H9 (cell line): Measurements from ENCODE around the gene TBC1D3E. TPM values are rescaled to one million over a fixed set of nuclear protein-coding genes. Genes with fewer than 3 reads are reported as not detected.
"Not testable (repeated sequence)": the region's sequence is repeated elsewhere in the genome, so short reads cannot be mapped to it uniquely, and the experiment has no call there.

Experiments used
- DNase-seq: peaks from one replicate; pipeline ENCODE4 v3.0.0-alpha.2; 2017
- H2AFZ ChIP-seq: one replicate; pipeline ENCODE4 v1.6.1; 2013; ENCODE audit warnings: mild to moderate bottlenecking, low read length, control low read depth, moderate library complexity
- H2AK5ac ChIP-seq: 2 replicates; pipeline ENCODE4 v1.6.1; 2013; ENCODE audit warnings: low read length, control low read depth, mixed read lengths; ENCODE audit not compliant: insufficient read length
- H2BK120ac ChIP-seq: one replicate; pipeline ENCODE4 v1.6.1; 2013; ENCODE audit warnings: low read depth, mild to moderate bottlenecking, low read length, control low read depth, inconsistent platforms; ENCODE audit not compliant: poor library complexity, severe bottlenecking
- H2BK12ac ChIP-seq: 2 replicates; pipeline ENCODE4 v1.6.1; 2013; ENCODE audit warnings: low read length, control low read depth, mixed read lengths, low read depth; ENCODE audit not compliant: insufficient read length
- H2BK15ac ChIP-seq: 2 replicates; pipeline ENCODE4 v1.6.1; 2013; ENCODE audit warnings: low read depth, low read length, control low read depth
- H2BK20ac ChIP-seq: one replicate; pipeline ENCODE4 v1.6.1; 2013; ENCODE audit warnings: low read depth, mild to moderate bottlenecking, low read length, control low read depth, inconsistent platforms; ENCODE audit not compliant: poor library complexity, severe bottlenecking
- H2BK5ac ChIP-seq: 2 replicates; pipeline ENCODE4 v1.6.1; 2013; ENCODE audit warnings: low read length, control low read depth, mixed read lengths; ENCODE audit not compliant: insufficient read length
- H3K14ac ChIP-seq: 2 replicates; pipeline ENCODE4 v1.6.1; 2013; ENCODE audit warnings: low read length, control low read depth; ENCODE audit not compliant: insufficient read depth
- H3K18ac ChIP-seq: 2 replicates; pipeline ENCODE4 v1.6.1; 2013; ENCODE audit warnings: low read depth, mild to moderate bottlenecking, mixed read lengths, low read length, control low read depth; ENCODE audit not compliant: insufficient read length
- H3K23ac ChIP-seq: 2 replicates; pipeline ENCODE4 v1.6.1; 2013; ENCODE audit warnings: low read length, control low read depth, mixed read lengths, low read depth; ENCODE audit not compliant: insufficient read length
- H3K23me2 ChIP-seq: 2 replicates; pipeline ENCODE4 v1.6.1; 2013; ENCODE audit warnings: low read depth, mild to moderate bottlenecking, mixed read lengths, low read length, control low read depth; ENCODE audit not compliant: insufficient read length, poor library complexity, severe bottlenecking
- H3K27ac ChIP-seq: 2 replicates; pipeline ENCODE4 v1.5.1; 2013; ENCODE audit warnings: low read length, control low read depth, mixed read lengths, low read depth; ENCODE audit not compliant: insufficient read length
- H3K27me3 ChIP-seq: 2 replicates; pipeline ENCODE4 v1.6.1; 2013; ENCODE audit warnings: low read length, control low read depth, inconsistent platforms; ENCODE audit not compliant: insufficient read depth
- H3K4ac ChIP-seq: 2 replicates; pipeline ENCODE4 v1.6.1; 2013; ENCODE audit warnings: low read depth, mild to moderate bottlenecking, control low read depth, inconsistent platforms, low read length, moderate library complexity
- H3K4me1 ChIP-seq: 2 replicates; pipeline ENCODE4 v1.6.1; 2013; ENCODE audit warnings: low read length, control low read depth, inconsistent platforms; ENCODE audit not compliant: insufficient read depth
- H3K4me2 ChIP-seq: 2 replicates; pipeline ENCODE4 v1.6.1; 2013; ENCODE audit warnings: low read length, control low read depth, mixed read lengths; ENCODE audit not compliant: insufficient read length, insufficient read depth
- H3K56ac ChIP-seq: 2 replicates; pipeline ENCODE4 v1.6.1; 2013; ENCODE audit warnings: low read depth, mild to moderate bottlenecking, mixed read lengths, low read length, control low read depth; ENCODE audit not compliant: insufficient read length
- H3K79me1 ChIP-seq: 2 replicates; pipeline ENCODE4 v1.6.1; 2013; ENCODE audit warnings: low read depth, mild to moderate bottlenecking, moderate library complexity, low read length, control low read depth, inconsistent platforms; ENCODE audit not compliant: insufficient read depth, poor library complexity, severe bottlenecking
- H3K79me2 ChIP-seq: 2 replicates; pipeline ENCODE4 v1.6.1; 2013; ENCODE audit warnings: low read length, control low read depth, inconsistent platforms; ENCODE audit not compliant: insufficient read depth
- H3K9ac ChIP-seq: 2 replicates; pipeline ENCODE4 v1.6.1; 2013; ENCODE audit warnings: low read length, control low read depth, mixed read lengths; ENCODE audit not compliant: insufficient read length; ENCODE audit errors: extremely low read depth
- H3K9me3 ChIP-seq: one replicate; pipeline ENCODE4 v1.6.1; 2013; ENCODE audit warnings: low read depth, low read length, inconsistent platforms; ENCODE audit not compliant: control insufficient read depth
- H3T11ph ChIP-seq: one replicate; pipeline ENCODE4 v1.6.1; 2013; ENCODE audit warnings: mild to moderate bottlenecking, low read length, control low read depth, inconsistent platforms
- H4K20me1 ChIP-seq: one replicate; pipeline ENCODE4 v1.6.1; 2013; ENCODE audit not compliant: control insufficient read depth, insufficient read length, insufficient read depth
- H4K5ac ChIP-seq: 2 replicates; pipeline ENCODE4 v1.6.1; 2013; ENCODE audit warnings: low read depth, mild to moderate bottlenecking, mixed read lengths, low read length, control low read depth; ENCODE audit not compliant: insufficient read length
- H4K8ac ChIP-seq: replicated peaks from 2 replicates; pipeline ENCODE4 v1.6.1; 2013; ENCODE audit warnings: low read length, control low read depth, mixed read lengths, low read depth; ENCODE audit not compliant: insufficient read length
- H4K91ac ChIP-seq: 2 replicates; pipeline ENCODE4 v1.6.1; 2013; ENCODE audit warnings: low read depth, mild to moderate bottlenecking, moderate library complexity, mixed read lengths, low read length, control low read depth; ENCODE audit not compliant: insufficient read length
- H3K27ac Mint-ChIP-seq, 3 experiments: 2 replicates in 2 of 3; 3 replicates in 1 of 3; pipeline ENCODE4 v1.8.0; 2020 to 2021; ENCODE audit warnings: mixed read lengths in 3 of 3, mild to moderate bottlenecking in 1 of 3, moderate library complexity in 1 of 3
- H3K27me3 Mint-ChIP-seq: 2 replicates; pipeline ENCODE4 v1.8.0; 2021; ENCODE audit warnings: low read depth, mild to moderate bottlenecking, moderate library complexity, mixed read lengths
- H3K36me3 Mint-ChIP-seq, 3 experiments: 2 replicates in 2 of 3; 3 replicates in 1 of 3; pipeline ENCODE4 v1.8.0; 2020 to 2021; ENCODE audit warnings: low read depth in 3 of 3, mixed read lengths in 3 of 3; ENCODE audit not compliant: insufficient read depth in 1 of 3
- H3K4me1 Mint-ChIP-seq, 2 experiments: 2 replicates each; pipeline ENCODE4 v1.8.0; 2020; ENCODE audit warnings: mixed read lengths in 2 of 2
- H3K4me3 Mint-ChIP-seq, 2 experiments: 2 replicates in 1 of 2; 3 replicates in 1 of 2; pipeline ENCODE4 v1.8.0; 2020 to 2021; ENCODE audit warnings: mild to moderate bottlenecking in 2 of 2, mixed read lengths in 2 of 2, moderate library complexity in 1 of 2
- H3K9me3 Mint-ChIP-seq, 2 experiments: 2 replicates in 1 of 2; 3 replicates in 1 of 2; pipeline ENCODE4 v1.8.0; 2020; ENCODE audit warnings: mild to moderate bottlenecking in 2 of 2, mixed read lengths in 2 of 2, moderate library complexity in 1 of 2
- WGBS: extraction: QIAGEN DNeasy Blood & Tissue Kit; methylation state at CpG from one replicate; pipeline ENCODE4 v1.1.7; 2013; ENCODE audit warnings: missing lambda C conversion rate, low lambda C conversion rate, mixed read lengths; ENCODE audit not compliant: insufficient read length; ENCODE audit errors: extremely low coverage; 5-methylcytosine and 5-hydroxymethylcytosine counted together
- total RNA-seq: library from RNA; stranded (reverse); gene quantifications from 2 replicates; pipeline ENCODE4 v1.2.1, GENCODE V29; 2021

The TBC1D3E gene
- total RNA-seq, 1 experiment from 2014 or later = not detected

DNA sequence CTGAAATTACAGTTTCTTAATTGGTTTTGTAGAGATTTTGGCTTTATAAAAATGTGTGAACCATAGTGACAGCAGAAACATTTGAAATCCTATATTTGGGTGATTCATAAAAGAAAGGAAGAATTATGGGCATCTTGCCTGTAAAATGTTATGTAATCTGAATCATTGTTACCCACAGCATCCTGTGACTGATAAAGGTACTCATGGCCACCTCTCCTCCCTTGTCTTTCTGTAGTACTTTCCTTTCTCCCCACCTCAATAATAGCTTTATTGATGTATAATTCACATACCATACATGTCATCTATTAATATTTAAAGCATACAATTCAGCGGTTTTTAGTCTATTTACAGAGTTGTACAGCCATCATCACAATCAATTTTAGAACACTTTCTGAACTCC, 28.5 kb upstream of the TBC1D3E start:
- no CpG with 5 or more reads among the region's 1 CpG for WGBS
- H3K9ac ChIP-seq, H3K4me1 Mint-ChIP-seq, H2AFZ ChIP-seq, H3K4me3 Mint-ChIP-seq, H3K27ac ChIP-seq, H4K91ac ChIP-seq, H2BK12ac ChIP-seq, H3K23me2 ChIP-seq, H3K56ac ChIP-seq, DNase-seq, H4K5ac ChIP-seq, H3K4ac ChIP-seq, H4K8ac ChIP-seq, H3K9me3 ChIP-seq, H2BK15ac ChIP-seq, H2AK5ac ChIP-seq, H3K14ac ChIP-seq, H2BK5ac ChIP-seq, H2BK120ac ChIP-seq, H3K27me3 ChIP-seq, H3K18ac ChIP-seq, H4K20me1 ChIP-seq, H2BK20ac ChIP-seq, H3K79me2 ChIP-seq, H3K23ac ChIP-seq, H3K9me3 Mint-ChIP-seq, H3K79me1 ChIP-seq, H3K36me3 Mint-ChIP-seq, H3K27me3 Mint-ChIP-seq, H3K27ac Mint-ChIP-seq, H3K4me2 ChIP-seq, H3K4me1 ChIP-seq, H3T11ph ChIP-seq: not testable (repeated sequence)

DNA sequence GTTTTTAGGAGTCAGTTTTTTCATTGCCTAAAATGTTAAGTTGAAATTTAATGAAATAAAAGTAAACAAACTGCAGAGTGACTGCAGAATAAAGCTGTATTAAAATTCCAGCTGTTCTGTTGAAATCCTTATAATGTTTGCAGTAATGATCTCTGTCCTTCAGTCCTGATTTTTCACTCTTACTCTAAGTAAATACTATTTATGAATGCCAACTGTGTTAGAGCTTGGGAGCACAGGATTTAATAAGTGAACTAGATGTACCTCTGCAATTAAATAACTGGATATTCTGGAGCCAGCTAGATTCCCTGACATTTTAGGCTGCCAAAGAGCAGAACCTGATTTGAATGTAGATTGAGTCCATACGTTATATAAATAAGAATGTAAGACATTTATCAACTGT, 7.9 kb upstream of the TBC1D3E start:
- H3K23ac ChIP-seq, H4K20me1 ChIP-seq, H3K18ac ChIP-seq, H2BK120ac ChIP-seq, H3K4me1 ChIP-seq, H2AK5ac ChIP-seq, H4K5ac ChIP-seq, H3K9ac ChIP-seq, H3T11ph ChIP-seq, H3K4me1 Mint-ChIP-seq, H2BK5ac ChIP-seq, H3K79me1 ChIP-seq, H3K9me3 ChIP-seq, H4K8ac ChIP-seq, H3K27ac Mint-ChIP-seq, H3K56ac ChIP-seq, H3K4me3 Mint-ChIP-seq, H2BK12ac ChIP-seq, DNase-seq, H3K27ac ChIP-seq, H3K27me3 Mint-ChIP-seq, H3K27me3 ChIP-seq, H2BK15ac ChIP-seq, H3K36me3 Mint-ChIP-seq, H3K9me3 Mint-ChIP-seq, H2AFZ ChIP-seq, H3K14ac ChIP-seq, H2BK20ac ChIP-seq, H3K79me2 ChIP-seq, H4K91ac ChIP-seq, H3K4ac ChIP-seq, H3K23me2 ChIP-seq, H3K4me2 ChIP-seq: not testable (repeated sequence)
- no CpG with 5 or more reads among the region's 1 CpG for WGBS
